HEK293T (cell line): ENCODE data around the gene EFNA5.

Source experiments
- CTCF ChIA-PET: fragments of 350-600 bp; formaldehyde crosslinking; extraction: SDS; loops from one replicate; lab custom pipeline; 2021; ENCODE audit warnings: antibody characterized with exemption, inconsistent platforms; lab: Yijun Ruan, JAX
- POLR2A ChIA-PET: fragments of 350-600 bp; formaldehyde crosslinking; extraction: SDS; loops from one replicate; lab custom pipeline; 2020; ENCODE audit warnings: antibody characterized with exemption, inconsistent platforms; lab: Yijun Ruan, JAX
- DNase-seq: peaks from one replicate; pipeline ENCODE4 v3.0.0; 2012; ENCODE audit warnings: mixed read lengths; ENCODE audit errors: extremely low spot score
- ARNT ChIP-seq: fragments of 450-650 bp; IDR thresholded peaks from 2 replicates; pipeline ENCODE4 v1.6.1; 2017; ENCODE audit warnings: mild to moderate bottlenecking
- BHLHE40 ChIP-seq: fragments of 450-650 bp; IDR thresholded peaks from 2 replicates; pipeline ENCODE4 v1.6.1; 2016; ENCODE audit warnings: mild to moderate bottlenecking, moderate library complexity, borderline replicate concordance
- CTBP1 ChIP-seq: fragments of 450-650 bp; IDR thresholded peaks from 2 replicates; pipeline ENCODE4 v1.6.1; 2016; ENCODE audit warnings: borderline replicate concordance
- ELF4 ChIP-seq: fragments of 450-650 bp; IDR thresholded peaks from 2 replicates; pipeline ENCODE4 v1.6.1; 2017; ENCODE audit warnings: antibody characterized with exemption
- FOXA1 ChIP-seq: fragments of 450-650 bp; IDR thresholded peaks from 2 replicates; pipeline ENCODE4 v1.6.1; 2016; ENCODE audit warnings: mild to moderate bottlenecking
- FOXK2 ChIP-seq: fragments of 450-650 bp; IDR thresholded peaks from 2 replicates; pipeline ENCODE4 v1.6.1; 2016; ENCODE audit warnings: mild to moderate bottlenecking
- FOXM1 ChIP-seq: fragments of 450-650 bp; IDR thresholded peaks from 2 replicates; pipeline ENCODE4 v1.6.1; 2017; ENCODE audit warnings: mild to moderate bottlenecking, borderline replicate concordance
- HDGF ChIP-seq: fragments of 450-650 bp; IDR thresholded peaks from 2 replicates; pipeline ENCODE4 v1.6.1; 2017; ENCODE audit warnings: antibody characterized with exemption, borderline replicate concordance
- L3MBTL2 ChIP-seq: fragments of 450-650 bp; conservative IDR thresholded peaks from 2 replicates; pipeline ENCODE4 v1.6.1; 2016; ENCODE audit warnings: mild to moderate bottlenecking
- LEF1 ChIP-seq: fragments of 450-650 bp; IDR thresholded peaks from 2 replicates; pipeline ENCODE4 v1.6.1; 2017; ENCODE audit warnings: mild to moderate bottlenecking, borderline replicate concordance
- NFRKB ChIP-seq: fragments of 450-650 bp; IDR thresholded peaks from 2 replicates; pipeline ENCODE4 v1.6.1; 2016; ENCODE audit warnings: mild to moderate bottlenecking, moderate library complexity
- SP1 ChIP-seq: fragments of 450-650 bp; IDR thresholded peaks from 2 replicates; pipeline ENCODE4 v1.6.1; 2017
- SUZ12 ChIP-seq: fragments of 450-650 bp; IDR thresholded peaks from 2 replicates; pipeline ENCODE4 v1.6.1; 2016; ENCODE audit warnings: mild to moderate bottlenecking
- TARDBP ChIP-seq: fragments of 450-650 bp; IDR thresholded peaks from 2 replicates; pipeline ENCODE4 v1.6.1; 2016
- ZNF384 ChIP-seq: fragments of 450-650 bp; IDR thresholded peaks from 2 replicates; pipeline ENCODE4 v1.6.1; 2016
- TF ChIP-seq, protein P1 (sequence below): fragments of 450-650 bp; IDR thresholded peaks from 2 replicates; pipeline ENCODE4 v1.6.1; 2016

The EFNA5 gene

GRCh38 chr5:107468276-107468675 lies 202.5 kb downstream of the EFNA5 start:
- DNase-seq: no peak
- ChIA-PET POLR2A (interaction anchor here (1.3 kb wide), 1 partner anchor 12 kb away, joined by 4 read pairs; no protein-coding TSS in a partner anchor), CTCF (no interaction called here)
- TF ChIP-seq BHLHE40 (no peak), CTBP1 (no peak), FOXK2 (no peak), FOXA1 (no peak), FOXM1 (no peak), LEF1 (no peak), TARDBP (no peak), SUZ12 (no peak), L3MBTL2 (no peak), NFRKB (no peak), HDGF (no peak), ELF4 (no peak), SP1 (no peak), ARNT (no peak)
- TF ChIP-seq, protein P1, sequence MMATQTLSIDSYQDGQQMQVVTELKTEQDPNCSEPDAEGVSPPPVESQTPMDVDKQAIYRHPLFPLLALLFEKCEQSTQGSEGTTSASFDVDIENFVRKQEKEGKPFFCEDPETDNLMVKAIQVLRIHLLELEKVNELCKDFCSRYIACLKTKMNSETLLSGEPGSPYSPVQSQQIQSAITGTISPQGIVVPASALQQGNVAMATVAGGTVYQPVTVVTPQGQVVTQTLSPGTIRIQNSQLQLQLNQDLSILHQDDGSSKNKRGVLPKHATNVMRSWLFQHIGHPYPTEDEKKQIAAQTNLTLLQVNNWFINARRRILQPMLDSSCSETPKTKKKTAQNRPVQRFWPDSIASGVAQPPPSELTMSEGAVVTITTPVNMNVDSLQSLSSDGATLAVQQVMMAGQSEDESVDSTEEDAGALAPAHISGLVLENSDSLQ: no peak

DNA sequence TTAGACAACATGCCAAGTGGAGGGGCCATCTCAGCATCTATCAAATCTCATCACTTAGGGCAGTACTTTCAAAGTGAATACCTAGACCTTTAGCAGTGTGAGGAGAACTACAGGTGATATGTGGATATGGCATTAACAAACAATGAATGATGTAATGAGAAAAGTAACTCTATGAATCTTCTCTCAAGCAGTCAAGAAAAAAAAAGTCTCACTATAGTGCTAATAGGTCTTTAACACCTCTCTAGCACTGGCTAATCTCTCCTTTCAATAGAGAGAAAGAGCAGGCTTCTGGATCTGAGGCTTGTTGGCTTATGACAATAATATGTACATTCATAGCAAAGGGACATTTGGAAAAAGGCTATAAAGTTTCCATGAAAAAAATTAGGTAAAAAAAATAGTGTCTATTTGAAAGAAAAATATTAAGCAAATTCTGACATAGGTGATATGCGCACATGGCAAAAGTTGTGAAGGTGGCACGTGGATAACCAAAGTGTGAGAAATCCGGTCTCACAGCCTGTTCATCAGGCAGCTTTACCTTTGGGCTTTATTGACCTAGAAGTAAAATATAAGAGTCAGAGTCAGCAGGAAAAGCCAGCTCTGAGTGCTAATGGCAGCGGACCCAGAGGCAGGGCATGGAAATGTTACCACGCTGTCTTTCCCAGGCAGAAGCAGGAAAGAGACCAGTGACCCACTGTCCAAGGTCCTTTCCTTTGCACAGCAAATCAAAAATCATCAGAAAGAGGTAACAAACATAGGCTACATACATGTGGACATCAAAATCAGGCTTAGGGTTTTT lies 203.4 kb downstream of the EFNA5 start:
- ChIA-PET CTCF (no interaction called here), POLR2A (no interaction called here)
- TF ChIP-seq BHLHE40: no peak
- no peak for TF ChIP-seq NFRKB
- no peak for TF ChIP-seq FOXM1
- TF ChIP-seq TARDBP: no peak
- no peak for TF ChIP-seq FOXK2
- TF ChIP-seq, protein P1: no peak
- no peak for TF ChIP-seq HDGF
- TF ChIP-seq ARNT: no peak
- TF ChIP-seq L3MBTL2: no peak
- TF ChIP-seq ELF4: no peak
- no peak for DNase-seq

DNA sequence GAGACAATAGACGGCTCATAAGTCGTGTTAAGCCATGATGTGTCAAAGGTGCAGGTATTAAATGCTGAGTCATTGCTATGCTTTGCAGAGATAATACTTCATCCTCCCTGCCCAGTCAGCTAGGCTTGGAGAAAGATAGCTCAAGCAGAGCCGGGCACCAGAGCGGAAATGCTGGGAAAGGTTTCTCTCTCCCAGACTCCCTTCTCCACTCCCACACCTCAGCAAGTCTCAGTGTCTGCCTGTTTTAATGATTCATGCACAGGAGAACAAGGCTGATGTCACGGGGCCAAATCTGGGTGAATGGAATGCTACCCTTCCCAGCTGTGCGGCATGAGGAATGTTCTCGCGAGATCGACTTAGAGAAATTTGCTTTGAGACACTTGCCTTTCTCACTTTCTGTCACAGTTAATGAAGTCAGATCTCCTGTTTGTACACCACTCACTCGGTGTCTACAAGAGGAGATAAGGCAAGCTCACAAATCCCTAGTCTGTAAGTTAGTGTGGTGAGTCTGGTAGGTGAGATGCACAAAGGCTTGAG lies 204.4 kb downstream of the EFNA5 start:
- CTCF ChIA-PET: interaction anchor here (0.6 kb wide), 1 partner anchor 36 kb away, joined by 3 read pairs; no protein-coding TSS in a partner anchor
- POLR2A ChIA-PET: interaction anchor here (0.8 kb wide), 1 partner anchor 52 kb away, joined by 3 read pairs; no protein-coding TSS in a partner anchor
- peak; percentile 12 for DNase-seq
- TF ChIP-seq NFRKB: no peak
- no peak for TF ChIP-seq FOXA1
- TF ChIP-seq L3MBTL2: no peak
- TF ChIP-seq HDGF: no peak
- no peak for TF ChIP-seq ELF4
- TF ChIP-seq FOXK2: no peak
- TF ChIP-seq SUZ12: no peak
- TF ChIP-seq ARNT: no peak

GRCh38 chr5:107464876-107465275 lies 205.9 kb downstream of the EFNA5 start:
- TF ChIP-seq BHLHE40 (no peak), LEF1 (no peak), SP1 (no peak), TARDBP (no peak), FOXK2 (no peak), ARNT (no peak)
- CTCF ChIA-PET: interaction anchor here (1.2 kb wide), 1 partner anchor 107 kb away, joined by 3 read pairs; no protein-coding TSS in a partner anchor
- DNase-seq: no peak
- POLR2A ChIA-PET: no interaction called here

DNA sequence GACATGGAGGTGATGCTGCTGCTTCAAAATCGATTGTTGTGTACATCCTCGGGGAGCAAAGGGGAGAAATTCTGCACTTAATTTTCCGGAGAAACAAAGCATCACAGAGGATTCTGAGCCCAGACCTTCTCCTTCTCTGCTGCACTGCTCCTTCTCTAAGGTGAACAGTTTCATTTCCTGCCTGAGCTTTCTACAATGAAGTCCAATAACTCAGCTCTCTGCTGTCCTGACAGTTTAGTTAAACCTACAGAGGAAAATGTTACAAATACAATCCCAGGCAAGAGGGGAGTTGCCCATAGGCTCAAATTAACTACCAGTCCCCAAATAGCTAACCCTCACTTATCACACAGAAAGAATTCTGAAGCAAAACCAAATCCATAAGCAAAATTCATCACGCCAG lies 206.3 kb downstream of the EFNA5 start:
- no peak for DNase-seq
- ChIA-PET CTCF (interaction anchor here (1.2 kb wide), 1 partner anchor 108 kb away, joined by 3 read pairs; no protein-coding TSS in a partner anchor), POLR2A (no interaction called here)
- no peak for TF ChIP-seq HDGF
- TF ChIP-seq SUZ12: no peak
- TF ChIP-seq NFRKB: no peak
- no peak for TF ChIP-seq ELF4
- TF ChIP-seq FOXM1: no peak

GRCh38 chr5:107463731-107464130 lies 207.0 kb downstream of the EFNA5 start:
- TF ChIP-seq ELF4 (no peak), ARNT (no peak), ZNF384 (no peak), SUZ12 (no peak), LEF1 (no peak), NFRKB (no peak), HDGF (no peak)
- CTCF ChIA-PET: interaction anchor here (1.2 kb wide), 1 partner anchor 109 kb away, joined by 3 read pairs; no protein-coding TSS in a partner anchor
- POLR2A ChIA-PET: no interaction called here
- DNase-seq: no peak

DNA sequence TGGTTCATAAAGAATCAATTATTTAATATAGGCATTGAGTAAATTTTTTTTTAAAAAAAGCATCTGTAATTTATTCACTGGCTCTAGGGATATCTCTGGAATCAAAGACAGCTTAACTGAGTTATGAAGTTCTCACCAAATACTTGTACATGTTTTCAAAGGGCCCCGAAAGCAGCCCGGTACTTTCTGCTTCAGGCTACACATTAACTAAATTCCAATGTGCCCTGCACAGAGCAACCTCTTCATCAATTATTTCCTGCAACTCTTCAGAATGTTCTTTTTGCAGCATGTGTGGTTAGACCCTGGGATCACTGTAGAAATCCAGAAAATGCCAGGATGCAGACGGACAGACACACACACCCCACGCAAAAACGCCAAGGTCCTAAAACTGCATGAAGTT lies 209.0 kb downstream of the EFNA5 start:
- CTCF ChIA-PET: no interaction called here
- POLR2A ChIA-PET: no interaction called here
- DNase-seq: no peak
- TF ChIP-seq SUZ12 (no peak), FOXM1 (no peak), ARNT (no peak), FOXA1 (no peak), LEF1 (no peak), TARDBP (no peak), HDGF (no peak), ELF4 (no peak), NFRKB (no peak), BHLHE40 (no peak), FOXK2 (no peak), CTBP1 (no peak)
